NB4 (cell line): ENCODE measurements around the gene ASB4.

Experiments
- POLR2A ChIP-seq: IDR thresholded peaks from 2 replicates; pipeline ENCODE4 v1.6.1; 2011; ENCODE audit warnings: mild to moderate bottlenecking; ENCODE audit not compliant: insufficient read length; ENCODE audit errors: extremely low read depth
- TF ChIP-seq, protein P1 (sequence below): IDR thresholded peaks from one replicate; pipeline ENCODE4 v1.5.1; 2012; ENCODE audit warnings: low read depth, low read length

DNA sequence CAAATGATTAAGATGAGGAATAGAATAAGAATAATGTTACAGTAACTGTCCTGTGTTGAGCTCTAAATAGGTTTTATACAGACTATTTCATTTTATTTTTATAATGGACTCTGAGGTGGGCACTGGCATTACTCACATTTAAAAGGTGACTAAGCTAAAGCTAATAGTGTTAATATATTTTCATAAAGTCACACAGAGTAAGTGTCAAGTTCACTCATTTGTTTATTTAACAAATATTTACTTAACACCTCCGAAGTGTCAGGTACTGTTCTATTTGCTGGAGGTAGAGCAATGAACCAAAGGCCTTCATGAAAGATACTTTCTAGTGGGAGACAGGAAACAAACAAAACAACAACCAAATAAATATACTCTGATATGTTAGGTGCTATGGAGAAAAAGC lies 44.0 kb downstream of the ASB4 start:
- TF ChIP-seq, protein P1, sequence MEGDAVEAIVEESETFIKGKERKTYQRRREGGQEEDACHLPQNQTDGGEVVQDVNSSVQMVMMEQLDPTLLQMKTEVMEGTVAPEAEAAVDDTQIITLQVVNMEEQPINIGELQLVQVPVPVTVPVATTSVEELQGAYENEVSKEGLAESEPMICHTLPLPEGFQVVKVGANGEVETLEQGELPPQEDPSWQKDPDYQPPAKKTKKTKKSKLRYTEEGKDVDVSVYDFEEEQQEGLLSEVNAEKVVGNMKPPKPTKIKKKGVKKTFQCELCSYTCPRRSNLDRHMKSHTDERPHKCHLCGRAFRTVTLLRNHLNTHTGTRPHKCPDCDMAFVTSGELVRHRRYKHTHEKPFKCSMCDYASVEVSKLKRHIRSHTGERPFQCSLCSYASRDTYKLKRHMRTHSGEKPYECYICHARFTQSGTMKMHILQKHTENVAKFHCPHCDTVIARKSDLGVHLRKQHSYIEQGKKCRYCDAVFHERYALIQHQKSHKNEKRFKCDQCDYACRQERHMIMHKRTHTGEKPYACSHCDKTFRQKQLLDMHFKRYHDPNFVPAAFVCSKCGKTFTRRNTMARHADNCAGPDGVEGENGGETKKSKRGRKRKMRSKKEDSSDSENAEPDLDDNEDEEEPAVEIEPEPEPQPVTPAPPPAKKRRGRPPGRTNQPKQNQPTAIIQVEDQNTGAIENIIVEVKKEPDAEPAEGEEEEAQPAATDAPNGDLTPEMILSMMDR = no peak
- TF ChIP-seq POLR2A = no peak
